ENCODE data around the gene PPP2R5A.
"Not testable (repeated sequence)": the region's sequence is repeated elsewhere in the genome, so short reads cannot be mapped to it uniquely, and the experiment has no call there.

Gene PPP2R5A

DNA sequence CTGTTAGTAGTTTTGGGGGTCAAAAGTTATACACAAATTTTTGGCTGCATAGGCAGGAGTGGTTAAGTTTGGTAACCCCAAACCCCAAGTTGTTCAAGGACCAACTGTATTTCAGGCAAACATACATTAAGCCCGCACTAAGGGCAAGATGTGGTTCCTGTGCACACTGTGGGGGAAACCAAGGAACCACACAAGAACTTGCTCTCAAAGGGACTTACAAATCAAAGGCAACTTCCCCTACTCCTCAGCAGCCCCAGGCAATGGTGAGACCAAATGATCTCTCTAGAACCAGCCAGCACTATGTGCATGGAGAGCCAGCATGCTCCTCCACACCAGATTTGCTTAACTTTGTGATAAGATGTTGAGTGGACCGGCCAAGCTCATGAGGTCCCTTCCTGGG lies 94.2 kb downstream of the PPP2R5A start:
- DNase-seq (ENCODE audit: extremely low read depth, insufficient read length) = no peak
- no peak for TF ChIP-seq CTCF (IDR thresholded peaks at IDR 0.05; ENCODE audit: insufficient read depth, low read length, poor library complexity, severe bottlenecking)
- Histone ChIP-seq H3K27me3 (replicated peaks; ENCODE audit: control insufficient read depth, insufficient read depth, low read length) (no peaks in the 10 kb centered on the region), H3K36me3 (ENCODE audit: control insufficient read depth, insufficient read depth, low read length) (peaks cover 21% of the 10 kb centered on the region), H3K4me3 (replicated peaks; ENCODE audit: low read depth, low read length) (no peak overlapping the region)

DNA sequence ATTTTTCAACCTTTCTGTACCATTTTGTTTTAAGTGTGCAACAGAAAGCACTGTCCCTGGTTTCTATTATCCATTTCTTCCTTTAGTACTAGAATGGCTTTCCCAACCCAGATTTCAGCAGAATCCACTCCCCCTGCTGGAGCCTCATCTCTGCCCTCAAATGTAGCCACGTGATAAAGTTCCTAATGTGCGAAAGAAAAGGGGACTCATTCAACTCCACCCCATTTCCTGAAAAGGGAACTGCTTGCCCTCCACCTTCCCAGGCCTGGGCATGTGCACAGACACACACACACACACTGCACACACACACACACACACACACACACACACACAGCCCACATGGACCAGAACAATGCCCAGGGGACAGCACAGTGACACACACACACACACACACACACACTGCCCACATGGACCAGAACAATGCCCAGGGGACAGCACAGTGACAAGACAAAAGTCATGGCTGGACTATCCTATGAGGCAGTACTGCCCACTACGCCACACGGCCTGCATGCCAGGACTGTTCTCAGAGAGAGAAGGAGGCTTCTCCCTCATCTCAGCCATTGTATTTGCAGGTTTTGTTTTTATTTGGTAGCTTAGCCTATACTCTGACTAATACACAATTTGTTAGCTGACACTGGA lies 96.3 kb downstream of the PPP2R5A start:
- H3K36me3 ChIP-seq (ENCODE audit: control insufficient read depth, insufficient read depth, low read length) = peaks cover 31% of the 10 kb centered on the region
- no peak for TF ChIP-seq CTCF (IDR thresholded peaks at IDR 0.05; ENCODE audit: insufficient read depth, low read length, poor library complexity, severe bottlenecking)
- H3K4me3 ChIP-seq (replicated peaks; ENCODE audit: low read depth, low read length) = no peak overlapping the region
- H3K27me3 ChIP-seq (replicated peaks; ENCODE audit: control insufficient read depth, insufficient read depth, low read length) = no peaks in the 10 kb centered on the region
- no peak for DNase-seq (ENCODE audit: extremely low read depth, insufficient read length)

DNA sequence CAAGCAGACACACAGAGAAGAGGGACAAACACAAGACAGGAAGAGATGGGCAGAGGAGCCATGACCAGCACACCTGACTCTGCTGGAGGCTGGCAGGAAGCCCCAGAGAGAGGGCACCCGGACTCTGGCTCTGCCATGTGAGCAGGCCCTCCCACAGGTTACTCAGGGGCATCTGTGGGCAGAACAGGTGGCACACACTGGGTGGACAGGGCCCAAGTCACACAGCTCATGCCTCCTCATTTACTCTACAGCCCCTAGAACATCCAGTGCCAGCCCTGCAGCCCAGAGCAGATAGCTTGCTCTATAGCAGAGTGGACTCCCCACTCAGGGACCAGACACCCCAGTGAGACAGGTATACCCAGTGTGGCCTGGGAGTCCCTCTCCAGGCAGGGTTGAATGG lies 100.8 kb downstream of the PPP2R5A start:
- H3K4me3 ChIP-seq (replicated peaks; ENCODE audit: low read depth, low read length) = no peak overlapping the region
- peaks cover 16% of the 10 kb centered on the region for H3K36me3 ChIP-seq (ENCODE audit: control insufficient read depth, insufficient read depth, low read length)
- no peak for DNase-seq (ENCODE audit: extremely low read depth, insufficient read length)
- no peak for TF ChIP-seq CTCF (IDR thresholded peaks at IDR 0.05; ENCODE audit: insufficient read depth, low read length, poor library complexity, severe bottlenecking)
- no peaks in the 10 kb centered on the region for H3K27me3 ChIP-seq (replicated peaks; ENCODE audit: control insufficient read depth, insufficient read depth, low read length)

DNA sequence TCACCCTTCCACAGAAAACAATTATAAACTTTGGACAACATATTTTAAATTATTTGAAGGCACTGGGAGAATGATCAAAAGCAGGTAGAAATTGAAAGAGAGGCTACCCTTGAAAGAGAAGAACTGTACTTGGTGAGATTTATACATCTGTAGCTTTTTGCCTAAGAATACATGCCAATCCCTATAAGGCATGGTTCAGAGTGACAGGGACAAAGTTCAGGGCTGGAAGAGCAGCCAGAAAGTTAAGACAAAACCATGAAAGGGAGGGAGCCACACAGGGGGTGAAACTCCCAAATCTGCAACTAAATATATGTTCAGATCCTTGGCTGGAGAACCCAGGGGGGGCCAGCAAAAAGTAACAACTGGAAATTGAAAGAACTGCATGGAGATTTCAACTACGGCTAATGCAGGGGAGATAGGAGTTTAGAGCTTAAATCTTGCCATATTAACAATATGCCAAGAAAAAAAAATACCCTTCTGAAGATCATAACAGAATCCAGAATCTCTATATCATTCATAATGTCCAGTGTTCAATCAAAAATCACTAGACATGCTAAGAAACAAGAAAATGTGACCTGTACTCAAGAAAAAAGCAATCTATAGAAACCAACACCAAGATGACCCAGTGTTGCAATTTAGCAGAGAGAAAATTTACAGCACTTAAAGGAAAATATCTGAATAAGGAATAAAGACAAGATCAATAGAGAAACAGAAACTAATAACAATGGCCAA lies 103.9 kb downstream of the PPP2R5A start:
- TF ChIP-seq CTCF (IDR thresholded peaks at IDR 0.05; ENCODE audit: insufficient read depth, low read length, poor library complexity, severe bottlenecking) = no peak
- no peak overlapping the region for H3K4me3 ChIP-seq (replicated peaks; ENCODE audit: low read depth, low read length)
- no peaks in the 10 kb centered on the region for H3K27me3 ChIP-seq (replicated peaks; ENCODE audit: control insufficient read depth, insufficient read depth, low read length)
- peaks cover 13% of the 10 kb centered on the region for H3K36me3 ChIP-seq (ENCODE audit: control insufficient read depth, insufficient read depth, low read length)
- no peak for DNase-seq (ENCODE audit: extremely low read depth, insufficient read length)

DNA sequence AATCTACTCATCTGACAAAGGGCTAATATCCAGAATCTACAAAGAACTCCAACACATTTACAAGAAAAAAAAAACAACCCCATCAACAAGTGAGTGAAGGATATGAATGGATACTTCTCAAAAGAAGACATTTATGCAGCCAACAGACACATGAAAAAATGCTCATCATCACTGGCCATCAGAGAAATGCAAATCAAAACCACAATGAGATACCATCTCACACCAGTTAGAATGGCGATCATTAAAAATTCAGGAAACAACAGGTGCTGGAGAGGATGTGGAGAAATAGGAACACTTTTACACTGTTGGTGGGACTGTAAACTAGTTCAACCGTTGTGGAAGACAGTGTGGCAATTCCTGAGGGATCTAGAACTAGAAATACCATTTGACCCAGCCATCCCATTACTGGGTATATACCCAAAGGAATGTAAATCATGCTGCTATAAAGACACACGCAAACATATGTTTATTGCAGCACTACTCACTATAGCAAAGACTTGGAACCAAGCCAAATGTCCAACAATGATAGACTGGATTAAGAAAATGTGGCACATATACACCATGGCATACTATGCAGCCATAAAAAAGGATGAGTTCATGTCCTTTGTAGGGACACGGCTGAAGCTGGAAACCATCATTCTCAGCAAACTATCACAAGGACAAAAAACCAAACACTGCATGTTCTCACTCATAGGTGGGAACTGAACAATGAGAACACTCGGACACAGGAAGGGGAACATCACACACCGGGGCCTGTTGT lies 110.6 kb downstream of the PPP2R5A start:
- not testable (repeated sequence) for DNase-seq (ENCODE audit: extremely low read depth, insufficient read length); H3K27me3 ChIP-seq (replicated peaks; ENCODE audit: control insufficient read depth, insufficient read depth, low read length); H3K4me3 ChIP-seq (replicated peaks; ENCODE audit: low read depth, low read length); H3K36me3 ChIP-seq (ENCODE audit: control insufficient read depth, insufficient read depth, low read length)

- Histone ChIP-seq H3K36me3 (ENCODE audit: control insufficient read depth, insufficient read depth, low read length) (no peaks in the 10 kb centered on the region), H3K4me3 (replicated peaks; ENCODE audit: low read depth, low read length) (no peak overlapping the region), H3K27me3 (replicated peaks; ENCODE audit: control insufficient read depth, insufficient read depth, low read length) (no peaks in the 10 kb centered on the region)
- DNase-seq (ENCODE audit: extremely low read depth, insufficient read length) = no peak
- no peak for TF ChIP-seq CTCF (IDR thresholded peaks at IDR 0.05; ENCODE audit: insufficient read depth, low read length, poor library complexity, severe bottlenecking)
These were observed 111.4 kb downstream of the PPP2R5A start for GRCh38 chr1:212396638-212397037.
